Endothelial cell of umbilical vein (primary cell): ENCODE measurements around the gene ATP12A. TPM values are rescaled to one million over a fixed set of nuclear protein-coding genes. Genes with fewer than 3 reads are reported as not detected.

Experiments used
- BruUV-seq: library from RNA; stranded (reverse); fragments of 400-500 nt; replicated peaks from 2 replicates; lab custom pipeline; 2021; lab: Mats Ljungman, UMichigan
- CTCF ChIA-PET: fragments of 300-600, 350-600 bp; sonication (Branson Sonifier 250); formaldehyde crosslinking; loops from one replicate; lab custom pipeline; 2021; ENCODE audit warnings: antibody characterized with exemption, inconsistent platforms; lab: Charles Lee
- POLR2A ChIA-PET: fragments of 300-600, 350-600 bp; sonication (Branson Sonifier 250); formaldehyde crosslinking; loops from one replicate; lab custom pipeline; 2021; ENCODE audit warnings: antibody characterized with exemption, inconsistent platforms; lab: Charles Lee
- DNase-seq: peaks from one replicate; pipeline ENCODE4 v3.0.0-alpha.2; 2011; ENCODE audit warnings: low read depth, low spot score
- FAIRE-seq: peaks from 2 replicates; lab custom pipeline; 2011; peaks lifted over from hg19 to GRCh38; lab: Jason Lieb, UNC
- H2AFZ ChIP-seq: 2 replicates; pipeline ENCODE4 v1.6.0; 2012; ENCODE audit warnings: low read depth, low read length, control low read depth, inconsistent platforms
- H3K27ac ChIP-seq: 2 replicates; pipeline ENCODE4 v1.5.1; 2011; ENCODE audit warnings: low read depth, mild to moderate bottlenecking, control low read depth, low read length, moderate library complexity; ENCODE audit not compliant: insufficient read depth
- H3K27me3 ChIP-seq, 2 experiments: 2 replicates each; pipeline versions ENCODE4 v1.6.0 to v1.6.1; 2011; ENCODE audit warnings: low read length in 2 of 2, mixed read lengths in 1 of 2; ENCODE audit not compliant: control insufficient read depth in 2 of 2, insufficient read depth in 2 of 2
- H3K36me3 ChIP-seq, 2 experiments: 2 replicates in 1 of 2; 3 replicates in 1 of 2; pipeline ENCODE4 v1.5.1; 2011; ENCODE audit warnings: low read length in 2 of 2, mild to moderate bottlenecking in 1 of 2, moderate library complexity in 1 of 2; ENCODE audit not compliant: control insufficient read depth in 2 of 2, insufficient read depth in 2 of 2; ENCODE audit errors: extremely low read depth in 1 of 2
- H3K4me1 ChIP-seq: 3 replicates; pipeline ENCODE4 v1.5.1; 2011; ENCODE audit warnings: mild to moderate bottlenecking, low read length; ENCODE audit not compliant: control insufficient read depth, insufficient read depth; ENCODE audit errors: extremely low read depth
- H3K4me2 ChIP-seq: 2 replicates; pipeline ENCODE4 v1.6.1; 2011; ENCODE audit warnings: low read length, control low read depth, mixed read lengths; ENCODE audit not compliant: insufficient read depth
- H3K4me3 ChIP-seq, 3 experiments: fragments of 200-600 bp in 1 of 3; sonication (generic), shearing (Covaris generic) in 1 of 3; replicated peaks in 1 of 3; 2 replicates each; pipeline ENCODE4 v1.5.1; 2011 to 2016; ENCODE audit warnings: control low read depth in 3 of 3, low read length in 3 of 3, mild to moderate bottlenecking in 2 of 3, inconsistent platforms in 1 of 3, low read depth in 1 of 3, moderate library complexity in 1 of 3; ENCODE audit not compliant: insufficient read depth in 1 of 3
- H3K79me2 ChIP-seq: 2 replicates; pipeline ENCODE4 v1.6.0; 2012; ENCODE audit warnings: low read length, inconsistent platforms; ENCODE audit not compliant: control insufficient read depth, insufficient read depth
- H3K9ac ChIP-seq: replicated peaks from 2 replicates; pipeline ENCODE3; 2011; ENCODE audit warnings: low read length, control low read depth; ENCODE audit not compliant: insufficient read depth; ENCODE audit errors: extremely low read depth
- H3K9me1 ChIP-seq: replicated peaks from 3 replicates; pipeline ENCODE4 v1.6.0; 2011; ENCODE audit warnings: mild to moderate bottlenecking, low read length; ENCODE audit not compliant: control insufficient read depth, insufficient read depth; ENCODE audit errors: extremely low read depth
- H3K9me3 ChIP-seq: replicated peaks from 2 replicates; pipeline ENCODE4 v1.5.1; 2012; ENCODE audit warnings: low read length, inconsistent platforms; ENCODE audit not compliant: control insufficient read depth, insufficient read depth
- H4K20me1 ChIP-seq: replicated peaks from 2 replicates; pipeline ENCODE3; 2011; ENCODE audit warnings: mild to moderate bottlenecking, low read length; ENCODE audit not compliant: control insufficient read depth, insufficient read depth; ENCODE audit errors: extremely low read depth
- EZH2 ChIP-seq: IDR thresholded peaks from 2 replicates; pipeline ENCODE4 v1.6.1; 2012; ENCODE audit warnings: borderline replicate concordance, low read depth, mild to moderate bottlenecking, moderate library complexity, low read length, inconsistent platforms; ENCODE audit not compliant: severe bottlenecking
- FOS ChIP-seq: IDR thresholded peaks from 2 replicates; pipeline ENCODE4 v1.6.1; 2011; ENCODE audit warnings: mild to moderate bottlenecking, low read length, moderate library complexity, borderline replicate concordance; ENCODE audit not compliant: insufficient read depth
- GATA2 ChIP-seq: IDR thresholded peaks from 2 replicates; pipeline ENCODE4 v1.7.0; 2011; ENCODE audit warnings: low read depth, mild to moderate bottlenecking, moderate library complexity, mixed read lengths, low read length; ENCODE audit not compliant: insufficient read length, insufficient read depth
- JUN ChIP-seq: IDR thresholded peaks from 2 replicates; pipeline ENCODE4 v1.6.1; 2011; ENCODE audit warnings: borderline replicate concordance, low read depth; ENCODE audit not compliant: insufficient read length, insufficient read depth
- MYC ChIP-seq: IDR thresholded peaks from one replicate; pipeline ENCODE4 v1.6.1; 2011; ENCODE audit warnings: mild to moderate bottlenecking, low read depth, low read length
- POLR2A ChIP-seq: IDR thresholded peaks from 2 replicates; pipeline ENCODE4 v1.6.1; 2012; ENCODE audit warnings: low read depth, mild to moderate bottlenecking, control low read depth, low read length
- POLR2AphosphoS5 ChIP-seq: IDR thresholded peaks from 2 replicates; pipeline ENCODE4 v1.6.1; 2012; ENCODE audit warnings: low read depth, mild to moderate bottlenecking, control low read depth, low read length, moderate library complexity; ENCODE audit not compliant: insufficient read depth
- dilution Hi-C: fragments of 300-500 bp; cut with MboI; formaldehyde crosslinking; loops from one replicate; pipeline ENCODE4 v1.15.0; 2019; ENCODE audit warnings: low sequenced_read_pairs; ENCODE audit not compliant: extremely low pct_ligation_motif_present
- intact Hi-C: fragments of 100-400 bp; cut with micrococcal nuclease; formaldehyde crosslinking; loops from one replicate; pipeline ENCODE4 v1.10.0; 2022
- polyA plus RNA-seq, 4 experiments: library from polyadenylated mRNA; depleted of rRNA in 3 of 4; stranded (reverse) in 3 of 4; unstranded in 1 of 4; fragments of >200 nt; gene quantifications; 2 replicates each; pipeline versions ENCODE4 v1.2.1 to v1.2.3, GENCODE V29; 2011 to 2012; ENCODE audit warnings: missing spikeins in 1 of 4
- total RNA-seq: library from RNA; stranded (reverse); gene quantifications from 2 replicates; pipeline ENCODE4 v1.2.3, GENCODE V29; 2021
- TF ChIP-seq, protein P1 (sequence below), 2 donors: IDR thresholded peaks; 1 replicate in 1 of 2; 2 replicates in 1 of 2; pipeline ENCODE4 v1.5.1; 2011; ENCODE audit warnings: low read length in 2 of 2, mild to moderate bottlenecking in 2 of 2, moderate library complexity in 2 of 2, control low read depth in 1 of 2, inconsistent platforms in 1 of 2, low read depth in 1 of 2; ENCODE audit not compliant: insufficient read depth in 1 of 2; ENCODE audit errors: extremely low read depth in 1 of 2
- TF ChIP-seq, protein P2 (sequence below): IDR thresholded peaks from 2 replicates; pipeline ENCODE4 v1.6.1; 2011; ENCODE audit not compliant: insufficient read depth, insufficient read length

ATP12A gene
- total and polyA plus RNA-seq, 2 donors (not counting 3 experiments of a cell fraction or from before 2014, with no cell fraction given) = not detected

DNA sequence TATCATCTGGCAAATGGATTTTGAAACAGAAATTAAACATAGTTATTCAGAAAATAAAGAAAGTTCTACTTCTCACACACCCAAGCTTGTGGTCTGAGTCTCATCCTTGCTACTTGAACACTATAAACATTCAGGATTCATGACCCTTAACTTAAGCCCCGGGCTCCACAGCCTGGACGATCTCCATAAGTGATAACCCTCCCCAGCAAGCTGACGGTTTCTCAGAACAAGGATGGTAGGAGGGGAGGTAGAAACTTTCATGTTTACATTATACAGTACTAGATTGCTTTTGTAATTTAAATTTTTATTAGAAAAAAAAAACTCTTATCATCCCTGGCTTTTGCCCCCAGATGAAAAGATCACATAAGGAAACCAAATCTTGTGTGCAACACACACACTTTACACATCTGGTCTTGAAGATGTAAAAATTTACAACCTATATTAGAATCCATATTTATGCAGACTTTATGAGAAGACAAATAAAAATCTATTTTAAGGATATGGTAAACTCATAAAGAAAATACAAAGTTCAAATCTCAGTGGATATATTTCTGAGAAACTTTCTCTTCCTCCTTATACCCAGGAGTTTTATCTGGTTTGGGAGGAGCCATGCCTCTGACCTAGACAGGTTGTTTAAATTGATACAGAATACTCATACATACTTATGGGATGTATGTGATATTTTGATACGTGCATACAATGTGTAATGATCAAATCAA lies 20.0 kb upstream of the ATP12A start:
- Histone ChIP-seq H3K9me1 (no peaks in the 10 kb centered on the region), H3K27ac (no peak overlapping the region), H3K4me3 (no peak overlapping the region), H2AFZ (no peak overlapping the region), H3K27me3 (no peaks in the 10 kb centered on the region), H3K79me2 (no peaks in the 10 kb centered on the region), H3K9me3 (no peaks in the 10 kb centered on the region), H3K4me1 (no peaks in the 10 kb centered on the region), H3K9ac (no peak overlapping the region), H4K20me1 (no peaks in the 10 kb centered on the region), H3K36me3 (no peaks in the 10 kb centered on the region), H3K4me2 (no peak overlapping the region)
- no TSS peak for BruUV-seq
- dilution Hi-C loops = no loop called here
- ChIA-PET POLR2A (no interaction called here), CTCF (no interaction called here)
- TF ChIP-seq JUN (no peak), POLR2AphosphoS5 (no peak), FOS (no peak), MYC (no peak), EZH2 (no peak), POLR2A (no peak), GATA2 (no peak)
- TF ChIP-seq, protein P1, sequence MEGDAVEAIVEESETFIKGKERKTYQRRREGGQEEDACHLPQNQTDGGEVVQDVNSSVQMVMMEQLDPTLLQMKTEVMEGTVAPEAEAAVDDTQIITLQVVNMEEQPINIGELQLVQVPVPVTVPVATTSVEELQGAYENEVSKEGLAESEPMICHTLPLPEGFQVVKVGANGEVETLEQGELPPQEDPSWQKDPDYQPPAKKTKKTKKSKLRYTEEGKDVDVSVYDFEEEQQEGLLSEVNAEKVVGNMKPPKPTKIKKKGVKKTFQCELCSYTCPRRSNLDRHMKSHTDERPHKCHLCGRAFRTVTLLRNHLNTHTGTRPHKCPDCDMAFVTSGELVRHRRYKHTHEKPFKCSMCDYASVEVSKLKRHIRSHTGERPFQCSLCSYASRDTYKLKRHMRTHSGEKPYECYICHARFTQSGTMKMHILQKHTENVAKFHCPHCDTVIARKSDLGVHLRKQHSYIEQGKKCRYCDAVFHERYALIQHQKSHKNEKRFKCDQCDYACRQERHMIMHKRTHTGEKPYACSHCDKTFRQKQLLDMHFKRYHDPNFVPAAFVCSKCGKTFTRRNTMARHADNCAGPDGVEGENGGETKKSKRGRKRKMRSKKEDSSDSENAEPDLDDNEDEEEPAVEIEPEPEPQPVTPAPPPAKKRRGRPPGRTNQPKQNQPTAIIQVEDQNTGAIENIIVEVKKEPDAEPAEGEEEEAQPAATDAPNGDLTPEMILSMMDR (IDR thresholded peaks at IDR 0.05; ENCODE audit: extremely low read depth in 1 of 2, insufficient read depth in 1 of 2, low read depth in 1 of 2, low read length in 2 of 2) = no peak
- TF ChIP-seq, protein P2, sequence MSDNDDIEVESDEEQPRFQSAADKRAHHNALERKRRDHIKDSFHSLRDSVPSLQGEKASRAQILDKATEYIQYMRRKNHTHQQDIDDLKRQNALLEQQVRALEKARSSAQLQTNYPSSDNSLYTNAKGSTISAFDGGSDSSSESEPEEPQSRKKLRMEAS = no peak
- intact Hi-C loops = no loop called here
- FAIRE-seq = no peak
- no peak for DNase-seq
